Natural killer cell (primary cell): ENCODE measurements around the gene CARD11. TPM values are rescaled to one million over a fixed set of nuclear protein-coding genes. Genes with fewer than 3 reads are reported as not detected.

Experiments
- ATAC-seq, 3 donors: fragments of 150-1000 bp in 2 of 3; fragments of 200-7000 bp in 1 of 3; cut with Tn5 transposase; 1 replicate in 1 of 3; 2 replicates in 2 of 3; pipeline ENCODE4 v1.10.0; 2021; ENCODE audit warnings: mild to moderate bottlenecking in 2 of 3, moderate library complexity in 2 of 3
- DNase-seq, 2 donors: peaks; one replicate each; pipeline versions ENCODE4 v3.0.0 to v3.0.0-alpha.2; 2013 to 2021; ENCODE audit warnings: mixed read lengths in 1 of 2
- H3K27ac ChIP-seq: one replicate; pipeline ENCODE4 v1.5.1; 2013; ENCODE audit warnings: mild to moderate bottlenecking, low read length
- H3K27me3 ChIP-seq: one replicate; pipeline ENCODE4 v1.6.1; 2013; ENCODE audit warnings: low read length; ENCODE audit not compliant: control insufficient read depth, insufficient read depth
- H3K36me3 ChIP-seq: one replicate; pipeline ENCODE4 v1.6.1; 2013; ENCODE audit warnings: low read length; ENCODE audit not compliant: control insufficient read depth, insufficient read depth
- H3K4me1 ChIP-seq: one replicate; pipeline ENCODE4 v1.6.1; 2013; ENCODE audit warnings: low read length; ENCODE audit not compliant: control insufficient read depth, insufficient read depth
- H3K4me3 ChIP-seq: one replicate; pipeline ENCODE4 v1.5.1; 2013; ENCODE audit warnings: low read length
- H3K9me3 ChIP-seq: one replicate; pipeline ENCODE4 v1.6.1; 2013; ENCODE audit warnings: low read length; ENCODE audit not compliant: control insufficient read depth, insufficient read depth
- H3K27ac Mint-ChIP-seq, 2 donors: one replicate each; pipeline ENCODE4 v1.8.0; 2022; ENCODE audit warnings: mild to moderate bottlenecking in 2 of 2, mixed read lengths in 2 of 2, moderate library complexity in 1 of 2
- H3K27me3 Mint-ChIP-seq, 2 donors: one replicate each; pipeline ENCODE4 v1.8.0; 2022; ENCODE audit warnings: low read depth in 2 of 2, mixed read lengths in 2 of 2
- H3K36me3 Mint-ChIP-seq: one replicate; pipeline ENCODE4 v1.8.0; 2022; ENCODE audit warnings: mixed read lengths
- H3K4me1 Mint-ChIP-seq, 2 donors: one replicate each; pipeline ENCODE4 v1.8.0; 2022; ENCODE audit warnings: mixed read lengths in 2 of 2
- H3K4me3 Mint-ChIP-seq: one replicate; pipeline ENCODE4 v1.8.0; 2022; ENCODE audit warnings: mild to moderate bottlenecking, moderate library complexity, mixed read lengths
- H3K9me3 Mint-ChIP-seq, 2 donors: one replicate each; pipeline ENCODE4 v1.8.0; 2022; ENCODE audit warnings: mixed read lengths in 2 of 2
- CTCF ChIP-seq: fragments of 200-600 bp; IDR thresholded peaks from one replicate; pipeline ENCODE4 v1.8.0; 2022; ENCODE audit warnings: antibody characterized with exemption
- WGBS: methylation state at CpG from one replicate; pipeline ENCODE4 v1.1.7; 2013; ENCODE audit warnings: missing lambda C conversion rate; ENCODE audit not compliant: insufficient coverage; 5-methylcytosine and 5-hydroxymethylcytosine counted together
- intact Hi-C: fragments of 100-400 bp; cut with micrococcal nuclease; formaldehyde crosslinking; loops from one replicate; pipeline ENCODE4 v1.14.2; 2022
- total RNA-seq, 4 donors: library from RNA; stranded (reverse); fragments of 120-200 nt in 1 of 4; gene quantifications; one replicate each; pipeline versions ENCODE4 v1.2.3 to v1.2.4, GENCODE V29; 2013 to 2022

CARD11 gene
- total RNA-seq, 3 donors from 2014 or later (not counting 1 experiment from before 2014, with no cell fraction given) = 196 to 233 (median 199) TPM

- no peaks in the 10 kb centered on the region for H3K9me3 ChIP-seq
- no peak overlapping the region for H3K27ac ChIP-seq
- intact Hi-C loops = no loop called here
- Mint-ChIP-seq H3K4me3 (no peak overlapping the region), H3K4me1 (no peaks in the 10 kb centered on the region), H3K9me3 (no peaks in the 10 kb centered on the region), H3K27me3 (no peaks in the 10 kb centered on the region), H3K36me3 (peaks cover 9% of the 10 kb centered on the region), H3K27ac (peak overlapping the region; percentile 17 to 63)
- H3K4me1 ChIP-seq = no peaks in the 10 kb centered on the region
- TF ChIP-seq CTCF = no peak
- WGBS = 91% methylated on average over 20 of the region's 22 CpGs
- H3K4me3 ChIP-seq = no peak overlapping the region
- DNase-seq = no peak
- ATAC-seq = no peak
- H3K27me3 ChIP-seq = no peaks in the 10 kb centered on the region
- peaks cover 83% of the 10 kb centered on the region for H3K36me3 ChIP-seq
Observed at GRCh38 chr7:2924866-2925840, 118.5 kb downstream of the CARD11 start.

DNA sequence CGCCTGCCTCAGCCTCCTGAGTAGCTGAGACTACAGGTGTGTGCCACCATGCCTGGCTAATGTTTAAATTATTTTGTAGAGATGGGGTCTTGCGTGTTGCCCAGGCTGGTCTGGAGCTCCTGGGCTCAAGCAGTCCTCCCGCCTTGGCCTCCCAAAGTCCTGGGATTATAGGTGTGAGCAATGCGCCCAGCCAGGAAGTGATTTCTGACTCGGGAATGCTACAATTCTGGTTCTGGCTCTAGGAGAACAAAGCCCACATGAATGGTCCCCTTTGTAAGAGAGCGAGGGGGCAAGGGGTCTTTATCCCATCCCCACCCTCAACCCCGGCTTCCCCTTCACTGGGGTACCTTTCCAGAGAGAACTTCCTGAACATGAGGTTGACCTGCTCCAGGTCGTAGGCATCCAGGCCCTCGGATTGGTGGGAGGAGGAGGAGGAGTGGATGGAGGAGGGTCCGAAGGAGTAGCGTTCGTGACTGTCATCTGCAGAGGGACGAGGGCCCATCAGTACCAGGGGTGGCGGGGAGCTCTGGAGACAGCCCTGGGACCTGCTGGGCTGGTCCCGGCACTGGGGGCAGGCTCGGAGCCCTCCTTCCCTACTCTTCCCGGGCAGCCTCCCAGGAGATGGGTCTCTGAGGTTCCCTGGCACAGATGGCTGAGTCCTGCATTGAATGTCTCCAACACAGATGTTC, 119.6 kb downstream of the CARD11 start:
- H3K4me1 Mint-ChIP-seq = no peaks in the 10 kb centered on the region
- no peak for TF ChIP-seq CTCF
- ATAC-seq = no peak
- H3K4me1 ChIP-seq = no peaks in the 10 kb centered on the region
- no peaks in the 10 kb centered on the region for H3K27me3 ChIP-seq
- DNase-seq = no peak
- H3K4me3 ChIP-seq = no peak overlapping the region
- H3K27me3 Mint-ChIP-seq = no peaks in the 10 kb centered on the region
- H3K36me3 Mint-ChIP-seq = peaks cover 16% of the 10 kb centered on the region
- intact Hi-C loops = no loop called here
- H3K4me3 Mint-ChIP-seq = no peak overlapping the region
- no peak overlapping the region for H3K27ac ChIP-seq
- WGBS = 92% methylated on average over 17 of the region's 17 CpGs
- peaks cover 83% of the 10 kb centered on the region for H3K36me3 ChIP-seq
- no peaks in the 10 kb centered on the region for H3K9me3 ChIP-seq
- no peak overlapping the region for H3K27ac Mint-ChIP-seq
- H3K9me3 Mint-ChIP-seq = no peaks in the 10 kb centered on the region

DNA sequence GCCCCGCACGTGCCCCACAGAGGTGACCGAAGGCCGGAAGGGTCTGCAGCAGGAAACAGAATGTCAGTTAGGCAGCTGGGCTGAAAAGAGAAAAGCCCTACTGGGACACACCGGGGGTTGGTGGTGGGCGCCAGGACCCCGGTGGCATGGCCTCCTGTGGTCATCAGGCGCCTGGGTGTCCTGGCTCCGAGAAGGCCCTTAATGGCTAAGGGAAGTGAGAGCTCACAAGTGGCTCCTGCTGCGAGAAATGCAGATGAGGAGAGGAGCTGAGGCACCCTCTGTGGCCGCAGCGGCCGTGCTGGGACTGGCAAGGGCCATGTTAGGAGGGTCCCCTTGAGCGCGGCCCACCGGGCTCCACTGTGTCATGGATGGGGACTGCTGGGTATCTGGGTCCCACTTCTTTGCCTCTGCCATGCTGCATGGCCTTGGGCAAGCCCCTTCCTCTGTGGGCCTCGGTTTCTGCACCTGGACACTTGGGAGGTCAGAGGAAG, 120.3 kb downstream of the CARD11 start:
- H3K4me3 Mint-ChIP-seq = no peak overlapping the region
- H3K9me3 Mint-ChIP-seq = no peaks in the 10 kb centered on the region
- H3K4me1 Mint-ChIP-seq = no peaks in the 10 kb centered on the region
- no peak overlapping the region for H3K27ac ChIP-seq
- no peaks in the 10 kb centered on the region for H3K27me3 ChIP-seq
- ATAC-seq (no peak), DNase-seq (no peak)
- TF ChIP-seq CTCF = no peak
- WGBS = 97% methylated on average over 17 of the region's 17 CpGs
- H3K36me3 Mint-ChIP-seq = peaks cover 16% of the 10 kb centered on the region
- H3K27me3 Mint-ChIP-seq = no peaks in the 10 kb centered on the region
- intact Hi-C loops = no loop called here
- no peak overlapping the region for H3K4me3 ChIP-seq
- H3K9me3 ChIP-seq = no peaks in the 10 kb centered on the region
- no peak overlapping the region for H3K27ac Mint-ChIP-seq
- H3K36me3 ChIP-seq = peaks cover 83% of the 10 kb centered on the region
- H3K4me1 ChIP-seq = no peaks in the 10 kb centered on the region
